HG03432 (cell line): Measurements from ENCODE around the gene POGZ.
A peak's percentile ranks its signal among the peaks of the same experiment; 100 is the strongest.
"Not testable (repeated sequence)": the region's sequence is repeated elsewhere in the genome, so short reads cannot be mapped to it uniquely, and the experiment has no call there.

ENCODE experiments used
- ATAC-seq: cut with Tn5 transposase; IDR thresholded peaks from one replicate; pipeline ENCODE4 v1.9.1; 2021; ENCODE audit warnings: mild to moderate bottlenecking, moderate library complexity; ENCODE audit not compliant: unreplicated experiment

POGZ gene

DNA sequence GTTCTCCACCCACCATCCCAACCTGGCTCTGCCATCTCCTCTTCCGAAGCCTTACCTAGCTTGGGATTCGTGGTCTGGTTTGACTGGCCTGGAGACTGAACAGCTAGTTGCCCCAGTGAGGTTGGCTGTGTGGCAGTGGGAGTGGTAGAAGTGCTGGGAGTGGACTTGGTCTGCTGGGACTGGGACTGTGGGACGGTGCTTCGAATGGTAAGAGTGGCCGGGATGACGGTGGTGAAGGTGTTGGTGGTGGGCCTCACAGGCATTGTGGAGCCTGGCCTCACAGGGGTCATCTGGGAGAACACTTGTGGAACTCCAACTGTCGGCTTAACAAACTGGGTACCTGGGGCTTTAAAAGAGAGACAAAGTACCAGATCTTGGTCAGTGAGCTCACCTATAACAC lies 31.2 kb downstream of the POGZ start:
- no peak for ATAC-seq

- no peak for ATAC-seq
Observed at GRCh38 chr1:151425103-151425502, 34.2 kb downstream of the POGZ start.

- no peak for ATAC-seq
Observed at GRCh38 chr1:151419819-151420218, 39.5 kb downstream of the POGZ start.

GRCh38 chr1:151418081-151418480 lies 41.2 kb downstream of the POGZ start:
- no peak for ATAC-seq

- no peak for ATAC-seq
Observed at GRCh38 chr1:151416231-151416630, 43.1 kb downstream of the POGZ start.

DNA sequence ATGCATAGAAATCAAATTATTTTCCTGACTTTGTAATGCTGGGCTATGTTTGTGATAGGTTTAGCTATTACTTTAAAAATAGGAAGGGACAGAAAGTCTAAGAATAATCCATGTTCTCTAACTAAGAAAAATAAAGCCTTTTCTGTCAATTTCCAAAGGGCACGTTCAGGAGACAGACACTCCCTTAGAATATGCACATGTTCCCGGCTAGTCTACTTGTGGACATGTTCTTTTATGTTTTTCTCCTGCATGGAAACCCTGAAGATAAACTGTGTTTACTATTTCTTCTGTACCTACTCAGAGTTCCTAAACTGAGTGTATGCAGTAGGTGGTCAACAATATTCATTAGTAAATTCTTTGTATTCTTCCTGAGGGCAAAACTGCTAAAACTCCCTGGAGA lies 47.4 kb downstream of the POGZ start:
- no peak for ATAC-seq

DNA sequence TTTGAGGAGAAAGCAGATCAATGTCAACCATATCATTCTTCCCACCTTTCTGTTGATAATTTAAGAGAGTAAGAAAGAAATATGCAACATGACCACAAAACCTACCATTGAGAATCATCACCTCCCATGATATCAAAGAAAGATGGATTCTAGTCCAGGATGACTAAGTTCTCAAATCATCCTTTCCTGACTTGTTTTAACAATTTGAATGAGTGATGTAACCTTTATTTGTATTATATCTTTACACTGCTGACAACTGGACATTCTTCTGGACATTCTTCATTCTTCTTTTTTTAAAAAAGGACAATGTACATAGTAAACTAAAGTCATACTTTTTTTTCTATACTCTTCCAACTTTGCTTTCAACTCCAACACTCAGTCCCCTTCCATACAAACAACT lies 50.4 kb downstream of the POGZ start:
- ATAC-seq = no peak

DNA sequence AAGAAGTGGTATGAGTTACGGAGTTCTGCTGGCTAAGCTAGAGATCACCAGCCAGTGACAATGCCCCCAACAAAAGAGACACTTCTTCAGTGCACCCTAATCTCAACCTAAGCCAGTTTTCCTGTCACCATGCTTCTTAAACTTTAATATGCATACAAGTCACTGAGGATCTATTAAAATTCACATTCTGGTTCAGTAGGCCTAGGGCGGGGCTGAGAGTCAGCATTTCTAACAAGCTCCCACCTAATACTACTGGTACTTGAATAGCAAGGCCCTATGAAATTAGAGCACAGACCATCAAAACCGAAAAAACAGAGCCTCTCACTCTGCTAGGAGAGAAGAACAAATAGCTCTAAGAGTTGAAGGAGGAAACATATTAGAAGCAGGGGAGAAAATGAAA lies 52.0 kb downstream of the POGZ start:
- no peak for ATAC-seq

DNA sequence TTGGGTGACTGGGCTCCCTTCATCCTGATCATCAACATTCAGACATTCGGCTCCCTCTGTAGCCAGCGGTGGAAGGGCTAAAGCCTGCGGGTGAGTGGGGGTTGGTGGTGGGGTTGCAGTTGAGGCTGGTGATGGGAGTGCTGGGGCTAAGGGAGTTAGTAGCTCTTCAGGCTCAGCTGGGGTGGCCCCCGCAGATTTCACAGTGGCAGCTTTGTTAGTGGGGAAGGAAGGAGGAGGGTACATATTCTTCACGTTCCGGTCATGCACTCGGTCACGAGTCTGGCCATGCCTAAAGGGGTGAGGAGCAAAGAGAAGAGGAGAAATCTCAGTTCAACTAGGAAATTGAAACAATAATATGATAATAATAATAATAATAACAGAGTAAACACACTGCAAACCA lies 53.1 kb downstream of the POGZ start:
- ATAC-seq = no peak

DNA sequence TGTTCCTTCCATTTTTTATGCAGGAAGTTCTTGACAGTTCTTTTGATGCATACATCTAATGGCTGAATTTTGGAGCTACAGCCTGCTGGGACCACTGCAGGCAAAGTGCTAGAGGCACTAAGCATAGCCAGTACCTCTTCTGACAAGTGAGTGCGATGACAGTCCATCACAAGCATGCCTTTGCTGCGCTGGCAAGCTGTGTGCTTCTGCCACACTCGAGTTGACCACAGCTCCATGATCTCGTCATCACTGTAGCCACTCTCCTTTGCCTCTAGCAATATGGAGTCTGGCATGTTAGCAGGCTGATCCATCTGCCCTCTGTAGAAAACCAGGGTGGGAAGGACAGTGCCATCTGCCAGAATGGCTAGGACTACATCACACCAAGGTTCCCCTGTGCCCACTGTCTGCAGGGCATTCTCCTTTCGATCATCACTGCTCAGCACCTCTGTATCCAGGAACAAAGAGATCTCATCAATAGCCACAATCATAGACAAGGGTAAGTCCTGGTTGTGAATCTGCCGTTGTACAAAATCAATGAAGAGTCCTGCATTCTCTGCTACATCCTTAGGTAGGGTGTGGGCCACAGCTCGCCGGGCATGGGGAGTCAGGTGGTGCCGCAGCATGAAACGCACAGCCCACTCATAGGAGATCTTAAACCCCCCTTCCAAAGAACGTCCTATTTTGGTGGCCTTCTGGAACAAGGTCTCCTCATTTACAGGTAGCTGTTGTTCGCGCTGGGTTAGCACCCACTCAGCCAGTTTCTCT lies 53.9 kb downstream of the POGZ start:
- ATAC-seq = no peak

DNA sequence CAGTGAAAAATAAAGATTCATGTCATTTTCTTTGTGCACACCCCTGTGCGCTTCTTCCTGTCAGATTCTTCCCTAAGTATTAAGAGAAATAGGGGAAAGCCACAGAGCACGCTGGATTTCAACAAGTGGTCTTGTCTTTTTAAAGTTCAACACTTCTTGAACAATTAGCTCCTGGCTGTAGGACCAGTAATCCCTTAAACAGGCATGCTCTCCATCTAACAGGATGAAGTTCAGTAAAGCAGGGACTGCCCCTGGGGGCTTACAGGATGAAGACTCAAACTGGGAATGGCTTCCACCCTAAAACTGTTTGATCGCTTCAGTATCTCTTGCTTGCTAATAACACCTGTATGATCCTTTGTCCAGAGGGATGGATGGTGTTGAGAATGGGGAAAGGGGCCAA lies 55.7 kb downstream of the POGZ start:
- no peak for ATAC-seq

GRCh38 chr1:151402764-151403163 lies 56.5 kb downstream of the POGZ start:
- ATAC-seq = no peak

GRCh38 chr1:151401860-151402259 lies 57.4 kb downstream of the POGZ start:
- no peak for ATAC-seq

GRCh38 chr1:151401125-151401788 lies 58.0 kb downstream of the POGZ start:
- no peak for ATAC-seq

- peak; percentile 84 for ATAC-seq
Observed at GRCh38 chr1:151399324-151400171, 59.7 kb downstream of the POGZ start, which contains the start of gene PSMB4. Gene PSMB4, plus strand, starts transcription at chr1:151399573. Its CDS starts 15 bp downstream, at chr1:151399588.

DNA sequence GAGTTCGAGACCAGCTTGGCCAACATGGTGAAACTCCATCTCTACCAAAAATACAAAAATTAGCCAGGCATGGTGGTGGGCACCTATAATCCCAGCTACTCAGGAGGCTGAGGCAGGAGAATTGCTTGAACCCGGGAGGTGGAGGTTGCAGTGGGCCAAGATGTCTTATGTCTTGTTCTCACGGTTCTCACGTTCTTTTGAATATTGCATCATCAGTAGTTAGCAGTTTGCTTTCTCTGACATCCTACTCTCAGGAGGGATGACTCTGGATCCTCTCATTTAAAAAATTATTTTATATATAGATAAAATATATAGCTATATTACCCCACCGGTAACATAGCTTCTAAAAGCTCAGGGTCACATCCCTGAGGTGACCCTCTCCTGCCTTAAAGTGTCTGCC lies 63.0 kb downstream of the POGZ start:
- not testable (repeated sequence) for ATAC-seq

DNA sequence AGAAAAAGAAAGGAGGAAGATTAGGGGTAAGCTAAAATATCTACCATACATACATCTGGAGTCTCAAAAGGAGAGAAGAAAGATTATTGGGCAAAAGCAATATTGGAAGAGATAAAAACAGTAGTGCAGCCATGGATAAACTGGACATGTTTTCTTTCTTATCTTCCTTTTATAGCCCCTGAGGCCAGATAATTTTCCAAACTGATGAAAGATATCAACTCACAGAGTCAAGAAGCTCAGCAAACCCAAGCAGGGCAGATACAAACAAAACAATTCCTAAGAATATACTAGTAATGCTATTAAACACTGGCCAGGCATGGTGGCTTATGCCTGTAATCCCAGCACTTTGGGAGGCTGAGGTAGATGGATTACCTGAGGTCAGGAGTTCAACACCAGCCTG lies 65.7 kb downstream of the POGZ start:
- ATAC-seq = no peak

DNA sequence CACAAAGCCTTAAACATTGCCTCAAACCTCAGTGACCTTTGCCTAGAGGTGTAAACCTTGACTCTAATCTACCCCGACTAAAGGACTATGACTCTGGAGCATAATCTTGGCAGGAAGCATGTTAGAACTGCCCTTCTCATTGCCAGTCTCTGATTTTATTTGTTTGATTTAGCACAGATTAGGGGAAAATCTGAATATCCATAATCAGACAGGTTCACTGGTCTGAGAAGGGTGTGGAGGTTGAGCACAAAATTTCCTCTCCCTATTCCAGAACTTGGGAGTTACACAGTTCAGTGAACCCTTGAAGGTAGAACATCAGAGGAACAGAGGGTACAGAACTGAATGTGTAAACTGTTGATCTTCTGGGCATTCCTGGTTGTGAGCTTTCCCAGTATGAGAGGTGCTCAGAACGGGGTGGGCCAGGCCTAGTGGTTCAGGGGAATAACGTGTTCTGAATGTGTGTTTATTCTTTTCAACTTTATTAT lies 68.2 kb downstream of the POGZ start:
- ATAC-seq = no peak

DNA sequence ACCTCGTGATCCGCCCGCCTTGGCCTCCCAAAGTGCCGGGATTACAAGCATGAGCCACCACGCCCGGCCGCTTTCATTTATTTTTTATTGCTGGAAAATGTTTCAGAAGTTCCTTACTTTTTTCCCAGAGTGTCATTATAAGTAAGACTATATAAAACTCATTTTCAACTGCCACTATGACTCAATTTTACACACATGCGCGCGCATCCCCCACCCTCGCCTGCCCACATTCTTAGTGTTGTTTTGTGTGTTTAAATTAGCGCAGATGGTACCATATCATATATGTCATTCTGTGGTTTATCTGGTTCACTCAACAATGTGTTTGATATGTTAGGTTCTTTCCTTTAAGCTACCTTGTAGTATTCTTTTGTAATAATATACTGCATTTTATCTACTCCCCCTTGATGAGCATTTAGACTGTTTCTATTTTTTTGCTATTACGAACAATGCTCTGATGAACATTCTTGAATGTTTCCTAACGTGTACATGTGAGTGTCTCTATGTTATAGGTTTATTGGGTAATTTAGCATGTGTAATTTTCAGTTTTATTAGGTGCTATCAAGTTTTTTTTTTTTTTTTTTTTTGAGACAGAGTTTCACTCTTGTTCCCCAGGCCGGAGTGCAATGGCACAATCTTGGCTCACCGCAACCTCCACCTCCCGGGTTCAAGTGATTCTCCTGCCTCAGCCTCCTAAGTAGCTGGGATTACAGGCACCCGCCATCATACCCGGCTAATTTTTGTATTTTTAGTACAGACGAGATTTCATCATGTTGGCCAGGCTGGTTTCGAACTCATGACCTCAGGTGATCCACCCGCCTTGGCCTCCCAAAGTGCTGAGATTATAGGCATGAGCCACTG lies 68.8 kb downstream of the POGZ start:
- ATAC-seq = not testable (repeated sequence)

DNA sequence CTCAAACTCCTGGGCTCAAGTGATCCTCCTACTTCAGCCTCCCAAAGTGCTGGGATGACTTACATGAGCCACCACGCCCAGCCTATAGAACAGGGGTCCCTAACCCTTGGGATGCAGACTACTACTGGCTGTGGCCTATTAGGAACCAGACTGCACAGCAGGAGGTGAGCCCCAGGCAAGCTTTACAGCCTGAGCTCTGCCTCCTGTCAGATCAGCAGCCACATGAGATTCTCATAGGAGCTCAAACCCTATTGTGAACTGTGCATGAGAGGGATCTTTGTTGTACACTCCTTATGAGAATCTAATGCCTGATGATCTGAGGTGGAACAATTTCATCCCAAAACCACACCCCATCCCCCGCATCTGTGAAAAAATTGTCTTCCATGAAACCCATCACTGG lies 73.3 kb downstream of the POGZ start:
- ATAC-seq = no peak

- ATAC-seq = no peak
Observed at GRCh38 chr1:151384584-151384983, 74.7 kb downstream of the POGZ start.
